HG02623 (cell line): ENCODE data around the gene TMEM9.

Source experiments
- ATAC-seq: cut with Tn5 transposase; IDR thresholded peaks from one replicate; pipeline ENCODE4 v1.9.1; 2021; ENCODE audit warnings: moderate library complexity; ENCODE audit not compliant: unreplicated experiment

The TMEM9 gene

DNA sequence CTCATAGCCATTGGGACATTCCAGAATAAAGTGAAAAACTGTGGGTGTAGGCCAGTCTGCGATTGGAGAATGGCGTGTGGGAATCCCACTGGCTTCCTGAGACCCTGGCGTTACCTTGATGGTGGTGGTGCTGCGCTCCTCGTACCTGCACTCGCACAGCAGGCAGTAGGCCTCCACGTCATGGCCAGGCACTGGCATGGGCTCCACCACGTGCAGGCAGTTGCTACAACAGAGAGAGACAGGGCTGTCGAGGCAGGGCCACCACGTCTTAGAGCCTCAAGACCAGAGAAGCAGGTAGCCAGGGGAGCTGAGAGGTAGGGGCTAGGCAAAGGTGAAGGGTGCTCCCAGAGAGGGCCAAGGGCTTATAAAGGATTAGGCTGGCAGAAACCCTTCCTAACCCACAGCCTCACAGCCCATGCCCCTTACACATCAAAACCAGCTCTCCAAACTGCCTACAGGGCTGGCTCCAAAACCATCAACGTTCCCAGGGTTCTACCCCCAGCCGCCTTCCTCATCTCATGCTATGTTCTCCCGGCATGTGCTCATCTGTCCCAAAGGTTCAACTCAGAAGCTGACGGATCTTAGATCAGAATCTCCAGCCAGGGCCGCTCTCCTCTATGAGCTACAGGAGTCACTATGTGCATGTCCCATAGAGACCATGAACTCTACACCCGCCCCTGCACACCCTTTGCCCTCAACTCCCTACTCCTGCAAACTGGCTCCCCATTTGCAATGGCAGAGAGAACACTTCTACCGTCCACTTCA lies 7.5 kb downstream of the TMEM9 start:
- ATAC-seq, result no peak

DNA sequence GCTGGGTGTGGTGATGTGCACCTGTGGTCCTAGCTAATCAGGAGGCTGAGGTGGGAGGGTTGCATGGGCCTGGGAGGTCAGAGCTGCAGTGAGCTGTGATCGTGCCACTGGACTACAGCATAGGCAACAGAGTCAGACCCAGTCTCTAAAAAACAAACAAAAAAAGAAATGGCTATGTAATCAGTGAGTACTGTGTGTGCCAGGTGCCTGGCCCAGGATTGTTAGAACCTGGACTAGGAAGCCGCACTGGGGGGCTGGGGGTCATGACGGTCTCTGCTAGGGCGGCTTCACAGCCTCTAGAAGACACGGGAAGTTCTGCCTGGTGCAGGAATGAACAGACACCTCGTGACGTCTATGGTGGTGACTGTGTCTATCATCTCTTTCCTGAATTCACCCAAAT lies 8.5 kb downstream of the TMEM9 start:
- no peak for ATAC-seq

DNA sequence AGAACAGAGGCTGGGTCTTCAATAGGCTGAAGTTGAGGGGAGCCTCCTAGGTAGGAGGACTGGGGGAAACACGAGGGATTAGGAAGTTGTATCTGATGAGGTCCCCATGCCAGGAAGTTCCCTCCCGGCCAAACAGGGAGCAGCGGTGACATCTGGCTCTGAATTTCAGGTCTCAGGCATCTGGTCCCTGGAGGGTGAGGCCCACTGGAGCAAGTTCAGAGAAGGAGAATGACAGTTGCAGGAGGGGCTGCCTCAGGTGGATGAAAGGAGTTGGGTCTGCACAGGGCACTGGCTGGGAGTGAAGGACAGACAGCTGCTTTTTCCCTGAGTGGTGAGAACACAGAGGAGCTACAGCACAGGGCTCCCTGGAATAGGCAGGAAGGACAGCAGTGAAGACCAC lies 9.1 kb downstream of the TMEM9 start:
- ATAC-seq, result no peak

DNA sequence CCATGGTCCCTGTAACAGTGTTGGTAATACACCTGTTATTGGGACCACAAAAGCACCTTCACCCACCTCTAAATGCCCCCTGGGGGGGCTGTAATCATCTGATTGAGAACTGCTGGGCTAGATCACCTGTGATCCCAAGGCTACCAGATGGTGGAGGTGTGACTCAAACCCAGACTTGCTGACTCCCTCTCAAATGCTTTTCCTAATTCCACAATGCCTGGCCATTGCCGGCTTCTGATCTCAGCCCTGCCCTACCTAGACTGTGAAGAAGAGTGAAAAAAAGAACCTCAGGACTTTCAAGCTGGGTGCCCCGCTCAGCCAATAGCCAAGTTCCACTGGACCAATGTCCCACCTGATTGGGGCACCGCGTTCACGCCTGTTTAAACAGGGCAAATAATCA lies 9.6 kb downstream of the TMEM9 start:
- no peak for ATAC-seq

DNA sequence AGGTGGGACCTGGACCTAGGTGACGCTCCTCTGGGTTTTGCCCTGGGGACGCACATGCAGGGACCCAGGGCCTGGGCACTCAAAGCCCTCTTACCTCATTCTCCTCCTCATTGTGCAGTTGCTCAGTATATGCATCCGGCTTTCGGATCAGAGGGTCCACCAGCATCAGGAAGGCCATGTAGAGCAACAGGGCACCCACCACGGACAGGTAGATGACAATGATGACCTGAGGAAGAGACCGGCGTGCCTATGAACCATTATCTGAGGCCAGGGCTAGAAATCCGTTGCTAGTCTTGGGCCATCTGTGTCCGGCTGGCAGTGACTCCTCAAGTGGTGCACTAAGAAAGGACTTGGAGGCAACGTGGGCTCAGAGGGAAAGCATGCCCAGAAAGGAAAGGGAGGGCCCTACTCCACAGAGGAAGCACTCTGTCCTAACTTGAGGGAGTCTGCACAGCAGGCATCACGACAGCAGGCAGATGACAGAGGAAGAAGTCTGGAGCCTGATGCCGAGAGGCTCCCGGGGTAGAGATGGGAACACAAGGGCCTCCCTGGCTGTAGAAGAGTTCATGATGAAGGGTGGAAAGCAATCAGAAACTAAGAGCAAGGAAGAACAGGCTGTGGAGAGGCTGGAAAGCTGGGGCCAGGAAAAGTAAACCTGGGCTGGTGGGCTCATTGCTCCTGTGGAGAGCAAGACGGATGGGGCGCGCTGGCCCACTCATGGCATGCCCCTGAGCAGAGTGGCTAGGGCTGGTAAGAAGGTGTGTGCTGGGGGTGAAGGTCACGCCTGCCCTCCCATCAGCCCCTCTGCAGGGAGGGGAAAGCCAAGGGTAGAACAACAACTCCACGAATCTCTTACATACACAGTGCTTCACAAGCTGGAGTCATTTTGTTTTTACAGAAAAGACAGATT lies 10.3 kb downstream of the TMEM9 start:
- no peak for ATAC-seq

DNA sequence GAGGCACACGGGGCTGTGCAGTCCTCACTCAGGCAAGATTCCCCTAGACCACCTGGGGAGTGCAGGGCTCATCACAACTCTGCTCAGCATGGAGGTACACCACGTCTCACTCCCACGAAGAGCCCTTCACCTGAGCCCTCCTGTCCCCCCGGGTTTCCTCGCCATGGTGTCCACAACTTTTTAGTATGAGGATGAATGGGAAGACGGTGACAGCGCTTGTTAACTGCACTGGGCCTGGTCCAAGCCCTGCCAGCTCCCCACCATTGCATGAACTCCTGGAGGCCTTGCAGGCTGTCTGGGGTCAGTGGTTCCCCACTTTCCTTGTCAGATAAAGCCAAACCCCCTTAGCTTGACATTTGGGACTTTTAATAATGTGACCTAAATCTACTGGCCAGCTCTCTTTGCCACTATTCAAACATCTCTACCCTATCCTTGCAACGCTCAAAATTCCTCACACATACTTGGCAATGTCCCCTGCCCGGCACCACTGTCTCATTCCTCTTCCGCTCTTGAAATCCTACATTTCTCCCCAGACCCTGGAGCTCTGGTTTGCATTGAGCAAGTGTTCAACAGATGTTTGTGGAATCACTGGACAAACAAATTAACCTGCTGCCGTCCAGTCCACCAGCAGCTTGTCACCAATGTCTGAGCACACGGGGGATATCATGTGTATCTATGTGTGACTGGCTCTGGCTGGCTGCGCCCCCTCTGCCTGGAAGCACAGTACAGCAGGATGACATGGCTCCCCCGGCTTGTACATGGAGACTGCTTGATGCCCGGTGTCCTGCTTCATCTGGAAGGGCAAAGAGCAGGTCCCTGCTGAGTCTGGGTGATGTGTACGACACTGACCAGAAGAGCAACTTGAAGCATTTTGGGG lies 11.2 kb downstream of the TMEM9 start:
- no peak for ATAC-seq

DNA sequence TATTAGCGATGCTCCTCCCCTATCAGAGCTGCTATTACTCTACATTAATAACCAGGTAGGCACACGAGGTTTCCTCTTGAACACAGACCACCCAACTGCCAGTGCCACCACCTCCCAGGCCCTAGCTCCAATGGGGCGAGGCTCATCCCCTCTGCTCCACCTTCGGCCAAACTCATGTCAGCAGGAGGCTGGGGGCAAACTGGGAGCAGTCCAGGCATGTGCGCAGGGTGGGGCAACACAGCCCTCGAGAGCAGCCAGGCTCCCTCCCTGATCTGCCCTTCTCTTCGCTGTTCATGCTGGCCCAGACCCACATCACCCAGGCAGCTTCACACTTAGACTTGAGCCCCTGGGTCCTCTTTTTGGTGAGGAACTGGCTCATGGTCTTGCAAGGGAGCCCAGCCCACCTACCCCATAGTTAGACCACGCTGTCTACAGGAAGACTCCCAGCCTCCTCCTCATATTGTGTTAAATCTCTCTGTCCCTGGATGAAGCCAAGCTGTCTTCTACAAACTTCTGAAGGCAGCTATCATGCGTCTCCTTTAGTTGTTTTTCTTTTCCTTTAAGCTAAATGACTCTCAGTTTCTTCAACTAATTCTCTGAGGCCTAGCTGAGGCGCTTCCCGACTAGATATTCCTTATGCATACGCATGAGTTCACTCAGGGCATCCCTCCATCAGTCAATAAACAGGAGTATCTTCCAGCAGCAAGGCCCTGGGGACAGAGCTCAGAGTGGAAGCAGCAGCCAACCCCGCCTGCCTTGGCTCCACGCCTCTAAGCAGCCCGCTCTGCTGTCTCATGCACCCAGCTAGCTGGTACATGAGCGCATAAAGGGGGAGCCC lies 12.0 kb downstream of the TMEM9 start:
- ATAC-seq, result no peak

DNA sequence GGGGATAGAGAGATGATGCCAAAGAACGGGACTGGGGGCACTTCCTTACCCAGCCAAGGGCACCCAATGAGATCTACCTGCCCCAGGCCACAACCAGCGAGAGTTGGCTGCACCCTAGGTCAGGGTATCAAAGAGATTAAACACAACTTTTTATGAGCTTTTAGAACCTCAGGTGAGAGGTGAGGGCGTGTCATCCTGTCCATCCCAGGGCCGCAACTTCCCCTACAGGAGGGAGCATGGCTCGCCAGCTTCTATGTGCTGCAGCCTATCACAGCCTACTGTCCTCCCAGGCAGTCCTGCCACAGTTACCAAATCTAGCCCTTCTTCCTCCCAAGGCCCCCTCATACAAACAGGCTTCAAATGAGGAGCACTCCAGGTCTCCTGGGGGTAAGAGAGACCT lies 12.9 kb downstream of the TMEM9 start:
- ATAC-seq, result no peak

DNA sequence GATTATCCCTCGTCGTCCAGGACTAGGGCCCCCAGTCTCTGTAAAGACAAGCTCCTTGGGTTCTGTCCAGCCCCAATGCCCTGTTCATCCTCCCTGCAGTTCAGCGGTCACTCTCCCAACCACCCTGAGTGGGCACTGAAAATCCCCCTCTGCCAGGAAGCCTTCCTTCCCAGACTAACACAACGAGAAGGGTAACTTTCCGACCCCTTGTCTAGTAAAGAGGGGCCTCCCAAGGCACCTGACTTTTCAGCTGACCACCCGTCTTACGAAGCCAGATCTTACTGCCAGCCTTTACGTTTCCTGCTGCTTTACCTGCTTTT lies 13.4 kb downstream of the TMEM9 start:
- ATAC-seq, result no peak

DNA sequence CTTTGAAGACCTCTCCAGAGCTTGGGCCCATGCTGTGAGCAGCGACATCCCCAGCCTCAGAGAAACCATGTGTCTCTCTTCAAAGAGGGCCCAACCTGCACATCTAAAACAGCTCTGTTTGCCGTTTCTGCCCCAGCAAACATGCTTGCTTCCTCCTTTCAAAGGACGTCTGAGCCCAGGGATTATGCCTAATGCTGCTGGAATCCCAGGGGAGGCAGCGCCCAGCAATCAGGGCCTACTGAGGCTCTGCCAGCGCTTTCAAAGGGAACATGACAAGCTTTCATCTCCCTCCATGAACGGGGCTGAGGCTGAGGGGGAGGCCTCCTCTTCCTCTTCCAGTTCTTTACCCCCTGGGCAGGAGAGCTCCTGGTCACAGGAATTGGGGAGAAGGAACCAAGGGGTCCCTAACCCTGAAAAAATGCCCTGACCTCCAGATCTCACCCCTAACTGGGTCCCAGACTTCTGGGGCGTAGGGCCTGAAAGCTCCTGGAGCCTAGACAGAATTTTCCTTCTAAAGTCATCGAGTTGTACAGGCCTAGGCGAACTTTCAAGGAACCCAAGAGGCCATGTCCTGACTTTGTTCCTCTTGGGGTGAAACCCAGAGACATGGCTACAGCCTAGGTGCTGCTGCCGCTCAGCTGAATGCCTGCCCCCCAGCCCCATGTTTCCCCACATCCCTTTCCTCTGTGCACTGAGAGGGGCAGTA lies 13.9 kb downstream of the TMEM9 start:
- ATAC-seq, result no peak

DNA sequence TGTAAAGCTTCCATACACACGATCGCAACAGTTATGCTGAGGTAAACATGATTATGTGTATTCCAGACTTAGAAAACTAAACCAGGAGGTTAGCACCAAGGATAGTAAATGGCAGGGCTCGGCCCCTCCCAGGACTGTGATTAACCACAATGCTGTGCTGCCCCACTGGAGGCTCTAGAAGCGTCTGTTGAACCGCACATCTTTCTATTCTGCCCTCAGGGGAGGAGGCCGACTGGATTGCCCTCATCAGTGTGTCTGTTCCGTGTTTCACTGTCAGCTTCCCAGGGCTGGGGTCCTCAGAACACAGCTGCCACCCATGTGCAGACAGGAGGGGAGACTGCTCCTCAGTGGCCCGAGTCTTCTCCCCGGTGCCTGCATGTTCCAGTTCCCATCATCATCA lies 14.5 kb downstream of the TMEM9 start:
- no peak for ATAC-seq

DNA sequence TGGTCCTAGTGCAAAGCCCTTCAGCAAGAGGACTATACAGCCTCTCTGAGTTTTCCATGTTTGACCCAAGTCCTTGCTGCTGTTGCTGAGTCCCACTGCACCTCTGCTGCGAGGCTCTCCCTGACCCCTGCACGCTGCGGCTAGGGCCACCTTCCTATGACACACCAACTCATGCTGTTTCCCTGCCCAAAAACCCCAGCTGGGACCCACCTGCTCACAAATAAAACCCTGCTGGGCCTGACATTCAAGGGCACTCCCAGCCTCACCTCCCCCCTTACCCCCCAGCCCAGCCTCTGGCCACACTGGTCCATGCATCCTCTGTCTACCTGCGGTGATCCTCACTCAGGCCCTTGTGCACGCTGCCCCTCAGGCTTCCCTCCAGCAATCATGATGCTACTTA lies 15.0 kb downstream of the TMEM9 start:
- ATAC-seq, result no peak

DNA sequence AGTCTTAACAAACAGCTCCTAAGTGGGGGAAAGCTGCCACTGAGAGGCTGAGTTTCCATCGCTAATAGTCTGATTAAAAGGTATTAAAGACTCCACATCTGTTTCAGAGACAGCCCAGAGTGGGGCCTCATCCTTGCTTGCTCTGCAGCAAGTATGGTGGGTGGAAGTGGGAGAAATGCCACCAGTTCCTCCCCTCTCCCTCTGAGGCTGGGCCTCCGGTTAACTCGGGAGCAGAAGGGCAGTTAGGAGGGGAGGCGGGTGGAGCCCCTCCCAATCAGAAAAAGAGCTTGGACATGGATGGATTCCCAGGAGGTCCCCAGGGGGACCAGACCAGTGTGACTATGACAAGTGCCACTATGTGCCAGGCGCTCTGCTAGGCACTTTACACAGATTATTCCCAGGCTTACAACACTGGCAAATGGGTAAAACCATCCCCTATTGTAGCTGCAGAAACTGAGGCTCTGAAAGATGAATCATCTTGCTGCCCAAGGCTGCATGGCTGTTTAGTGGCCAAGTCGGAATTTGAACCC lies 15.9 kb downstream of the TMEM9 start:
- ATAC-seq, result no peak

DNA sequence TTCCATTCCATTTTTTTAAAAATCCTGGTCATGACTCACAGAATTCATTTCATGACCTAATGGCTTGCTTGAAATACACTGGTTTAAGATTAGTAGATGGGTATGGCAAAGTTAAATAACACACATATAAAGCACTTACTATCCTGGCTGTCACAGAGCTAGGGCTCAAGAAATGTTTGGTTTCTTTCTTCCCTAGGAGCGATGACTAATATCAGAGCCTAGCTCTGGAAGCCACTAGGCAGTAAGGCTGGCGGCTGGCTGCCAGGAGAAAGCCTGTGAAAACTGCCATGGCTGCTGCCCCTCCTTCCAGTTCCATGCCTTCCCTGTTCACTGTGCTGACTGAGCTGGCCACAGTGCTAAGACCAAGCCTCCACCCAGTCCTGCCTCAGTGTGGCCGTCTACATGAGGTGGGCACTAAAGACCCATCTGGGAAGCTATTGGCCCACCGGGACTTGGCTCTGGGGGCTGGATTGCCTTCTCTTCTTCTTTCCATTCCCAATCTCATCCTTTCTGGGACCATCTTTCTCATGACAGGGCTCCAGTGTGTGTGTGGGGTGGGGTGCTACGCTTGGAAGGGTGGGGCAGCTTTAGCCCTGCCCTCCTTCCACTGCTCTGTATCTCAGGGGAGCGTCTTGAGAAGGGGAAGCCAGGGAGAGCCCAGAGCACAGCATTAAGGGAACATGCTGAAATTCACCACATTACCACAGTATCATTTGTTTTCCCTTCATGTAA lies 16.5 kb downstream of the TMEM9 start:
- no peak for ATAC-seq

DNA sequence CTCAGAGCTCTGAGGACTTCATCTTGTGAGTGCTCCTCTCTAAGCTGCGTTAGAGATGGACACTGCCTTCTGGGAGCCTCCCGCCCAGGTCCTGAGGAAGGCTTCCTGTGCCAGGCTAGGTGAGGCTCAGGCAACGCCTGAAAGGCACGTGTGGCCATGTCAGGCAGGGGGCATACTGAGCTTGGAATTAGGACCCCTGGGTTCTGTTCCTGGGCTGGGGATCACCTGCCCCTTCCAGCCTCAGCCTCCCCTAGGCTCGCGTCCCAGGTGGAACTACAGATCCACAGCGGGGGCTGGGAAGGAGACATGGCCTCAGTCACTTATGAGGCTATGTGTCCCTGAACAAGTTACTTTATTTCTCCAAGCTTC lies 17.3 kb downstream of the TMEM9 start:
- no peak for ATAC-seq

DNA sequence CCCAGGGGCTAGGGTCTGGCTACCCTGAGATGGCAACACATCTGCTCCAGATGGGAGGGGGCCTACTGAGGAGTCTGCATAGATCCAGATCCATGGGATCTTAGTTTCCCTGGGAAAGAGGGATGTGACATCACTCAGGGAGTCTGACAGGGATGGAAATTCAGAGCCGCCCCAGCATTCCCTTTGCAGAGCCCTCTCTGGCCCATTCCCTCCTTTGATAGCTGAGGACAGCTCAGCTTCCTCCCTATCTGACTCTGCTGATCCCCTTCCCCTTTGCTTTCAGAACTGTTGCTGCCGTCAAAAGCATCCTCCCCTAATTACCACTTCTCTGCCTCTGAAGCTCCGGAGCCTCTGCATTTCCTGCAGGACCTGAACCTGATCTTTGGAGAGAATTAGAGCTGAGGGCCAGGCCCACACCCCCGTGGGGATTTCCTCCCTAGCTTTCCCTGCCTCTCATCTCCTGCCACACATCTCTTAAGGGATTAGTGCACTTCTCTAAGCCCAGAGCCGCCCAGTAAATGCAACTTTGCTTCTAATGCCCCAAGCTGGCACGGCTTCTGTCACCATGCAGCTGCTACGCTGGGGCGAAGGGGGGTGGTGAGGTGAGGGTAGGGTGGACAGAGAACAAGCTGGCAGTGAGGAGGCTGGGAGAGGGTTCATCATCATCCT lies 17.8 kb downstream of the TMEM9 start:
- no peak for ATAC-seq

DNA sequence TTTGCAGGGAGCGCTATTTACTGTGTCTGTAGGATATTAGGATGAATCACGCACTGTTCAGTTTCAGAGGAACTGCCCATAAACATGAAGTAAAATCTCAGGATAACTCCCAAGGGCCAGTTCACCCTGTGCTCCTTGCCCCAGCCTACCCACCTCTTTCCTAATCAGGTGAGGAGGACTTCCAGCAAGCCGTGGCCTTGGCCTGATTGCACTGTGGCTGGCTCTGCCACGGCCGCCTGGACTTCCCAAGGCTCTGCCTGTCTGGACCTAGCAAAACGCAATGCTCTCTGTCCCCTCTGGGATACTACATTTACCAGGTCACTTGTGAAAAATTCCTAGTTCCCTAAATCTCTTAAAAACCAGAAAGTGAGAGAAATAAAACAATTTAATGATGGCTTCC lies 19.9 kb downstream of the TMEM9 start:
- no peak for ATAC-seq

DNA sequence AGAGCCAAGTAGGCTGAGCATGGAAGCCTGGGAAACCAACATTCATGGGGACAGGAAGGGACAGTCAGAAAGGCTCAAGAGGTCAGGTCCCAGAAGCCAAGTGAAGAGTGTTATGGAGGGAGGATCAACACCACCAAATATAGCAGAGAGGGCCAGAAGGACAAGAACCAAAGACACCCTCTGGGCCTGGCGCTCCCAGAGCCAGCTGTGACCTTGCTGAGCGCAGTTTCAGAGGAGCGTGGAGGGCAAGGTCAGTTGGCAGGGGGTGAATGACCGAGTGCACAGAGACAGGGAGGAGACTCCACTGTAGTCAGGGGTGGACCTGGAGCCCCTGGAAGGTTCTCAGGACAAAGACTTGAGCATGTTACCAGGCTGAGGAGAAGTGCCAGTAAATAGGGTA lies 22.9 kb downstream of the TMEM9 start:
- no peak for ATAC-seq

DNA sequence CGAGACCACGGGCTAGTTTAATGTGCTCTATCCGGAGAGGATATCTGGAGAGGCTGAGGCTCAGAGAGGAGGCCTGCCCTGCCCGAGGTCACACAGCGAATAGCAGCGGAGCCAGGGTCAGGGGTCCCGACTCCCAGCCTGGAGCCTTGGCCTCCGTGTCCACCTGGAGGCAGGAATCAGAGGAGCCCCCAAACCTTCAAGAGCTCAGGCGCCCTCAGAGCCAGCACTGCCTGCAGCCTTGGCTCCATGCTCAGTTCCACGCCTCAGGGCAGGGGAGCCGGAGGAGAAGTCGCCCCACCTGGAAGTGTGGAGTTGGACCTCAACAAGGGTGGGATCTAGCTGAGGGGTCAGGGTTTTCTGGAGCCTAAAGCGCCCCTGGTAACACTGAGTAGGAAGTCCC lies 25.3 kb downstream of the TMEM9 start:
- no peak for ATAC-seq
